Thyroid gland (tissue), 4 donors: ENCODE measurements around the gene CRIM1.

ENCODE experiments used
- CTCF ChIP-seq, 6 experiments: fragments of 200-600 bp in 3 of 6; fragments of 450-650 bp in 3 of 6; sonication (generic) in 3 of 6; IDR thresholded peaks; one replicate each; pipeline ENCODE4 v1.5.1; 2016 to 2019; ENCODE audit warnings: antibody characterized with exemption in 6 of 6, mild to moderate bottlenecking in 2 of 6, inconsistent platforms in 1 of 6, moderate library complexity in 1 of 6
- POLR2A ChIP-seq, 2 donors: fragments of 450-650 bp; IDR thresholded peaks; one replicate each; pipeline ENCODE4 v1.6.1; 2017; ENCODE audit warnings: antibody characterized with exemption in 2 of 2, mild to moderate bottlenecking in 2 of 2, moderate library complexity in 1 of 2

DNA sequence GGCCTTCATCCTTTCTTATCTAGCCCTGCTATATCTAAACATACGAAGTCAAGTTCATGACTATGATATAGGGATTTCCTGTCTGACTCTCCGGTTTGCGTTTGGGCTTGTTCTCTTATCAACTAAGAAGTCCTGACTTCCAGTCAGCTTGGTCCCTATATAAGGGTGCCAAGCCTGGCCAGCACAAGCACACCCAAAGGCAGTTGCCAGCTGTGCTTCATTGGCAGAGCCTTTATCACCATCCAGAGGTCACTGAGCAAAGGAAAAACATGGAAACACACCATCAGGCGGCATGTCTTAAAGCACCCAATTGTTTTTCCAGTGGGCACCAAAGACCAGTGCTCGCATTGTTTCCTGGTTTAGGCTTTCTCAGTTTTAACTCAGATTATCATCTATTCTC, 169.7 kb downstream of the CRIM1 start:
- no peak for TF ChIP-seq CTCF (IDR thresholded peaks at IDR 0.05)
- no peak for TF ChIP-seq POLR2A (IDR thresholded peaks at IDR 0.05)
